HEK293 (cell line): ENCODE measurements around the gene HAND1.
A peak's percentile ranks its signal among the peaks of the same experiment; 100 is the strongest.

Source experiments
- GLI4 ChIP-seq: fragments of 450-650 bp; formaldehyde crosslinking; IDR thresholded peaks from 2 replicates; pipeline ENCODE4 v1.5.1; 2016; ENCODE audit warnings: missing biosample characterization, missing genetic modification characterization
- OSR2 ChIP-seq: fragments of 450-650 bp; formaldehyde crosslinking; IDR thresholded peaks from 2 replicates; pipeline ENCODE4 v1.5.1; 2016; ENCODE audit warnings: missing biosample characterization, missing genetic modification characterization
- OVOL3 ChIP-seq: fragments of 450-650 bp; formaldehyde crosslinking; IDR thresholded peaks from 2 replicates; pipeline ENCODE4 v1.5.1; 2016; ENCODE audit warnings: missing biosample characterization, missing genetic modification characterization
- SCRT2 ChIP-seq: fragments of 450-650 bp; formaldehyde crosslinking; IDR thresholded peaks from 2 replicates; pipeline ENCODE4 v1.5.1; 2016; ENCODE audit warnings: missing biosample characterization, missing genetic modification characterization
- SETDB1 ChIP-seq: IDR thresholded peaks from one replicate; pipeline ENCODE4 v1.6.1; 2017; ENCODE audit warnings: mild to moderate bottlenecking, low read length, moderate library complexity, mixed read lengths; ENCODE audit not compliant: insufficient read length
- SP3 ChIP-seq: fragments of 450-650 bp; formaldehyde crosslinking; IDR thresholded peaks from 2 replicates; pipeline ENCODE4 v1.5.1; 2016; ENCODE audit warnings: missing biosample characterization, missing genetic modification characterization
- SP7 ChIP-seq: fragments of 450-650 bp; formaldehyde crosslinking; IDR thresholded peaks from 2 replicates; pipeline ENCODE4 v1.5.1; 2016; ENCODE audit warnings: missing biosample characterization, missing genetic modification characterization
- ZBTB7A ChIP-seq: fragments of 450-650 bp; formaldehyde crosslinking; IDR thresholded peaks from 2 replicates; pipeline ENCODE4 v1.5.1; 2016; ENCODE audit warnings: low read depth, missing biosample characterization, missing genetic modification characterization
- ZNF155 ChIP-seq: fragments of 450-650 bp; formaldehyde crosslinking; IDR thresholded peaks from 2 replicates; pipeline ENCODE4 v1.5.1; 2016; ENCODE audit warnings: missing biosample characterization, missing genetic modification characterization
- ZNF2 ChIP-seq: fragments of 450-650 bp; formaldehyde crosslinking; IDR thresholded peaks from 2 replicates; pipeline ENCODE4 v1.5.1; 2016; ENCODE audit warnings: missing biosample characterization, missing genetic modification characterization
- ZNF530 ChIP-seq: fragments of 450-650 bp; formaldehyde crosslinking; IDR thresholded peaks from 2 replicates; pipeline ENCODE4 v1.5.1; 2016; ENCODE audit warnings: low read depth, missing biosample characterization, missing genetic modification characterization
- ZNF549 ChIP-seq: fragments of 450-650 bp; IDR thresholded peaks from 2 replicates; pipeline ENCODE4 v1.5.1; 2018; ENCODE audit warnings: missing biosample characterization, missing genetic modification characterization, mild to moderate bottlenecking, inconsistent platforms, moderate library complexity
- ZNF791 ChIP-seq: fragments of 450-650 bp; formaldehyde crosslinking; IDR thresholded peaks from 2 replicates; pipeline ENCODE4 v1.5.1; 2016; ENCODE audit warnings: missing biosample characterization, missing genetic modification characterization
- ZNF843 ChIP-seq: fragments of 450-650 bp; formaldehyde crosslinking; IDR thresholded peaks from 2 replicates; pipeline ENCODE4 v1.5.1; 2016; ENCODE audit warnings: missing biosample characterization, missing genetic modification characterization
- ZXDB ChIP-seq: fragments of 450-650 bp; formaldehyde crosslinking; IDR thresholded peaks from 2 replicates; pipeline ENCODE4 v1.5.1; 2016; ENCODE audit warnings: missing biosample characterization, missing genetic modification characterization
- TF ChIP-seq, protein P1 (sequence below): fragments of 450-650 bp; formaldehyde crosslinking; IDR thresholded peaks from 2 replicates; pipeline ENCODE4 v1.5.1; 2017; ENCODE audit warnings: missing biosample characterization, missing genetic modification characterization
- TF ChIP-seq, protein P2 (sequence below): fragments of 450-650 bp; formaldehyde crosslinking; IDR thresholded peaks from 2 replicates; pipeline ENCODE4 v1.5.1; 2016; ENCODE audit warnings: missing biosample characterization, missing genetic modification characterization
- TF ChIP-seq, protein P3 (sequence below): fragments of 450-650 bp; formaldehyde crosslinking; IDR thresholded peaks from 2 replicates; pipeline ENCODE4 v1.5.1; 2016; ENCODE audit warnings: missing biosample characterization, missing genetic modification characterization, borderline replicate concordance
- TF ChIP-seq, protein P4 (sequence below): fragments of 450-650 bp; formaldehyde crosslinking; IDR thresholded peaks from 2 replicates; pipeline ENCODE4 v1.5.1; 2016; ENCODE audit warnings: missing biosample characterization, missing genetic modification characterization
- TF ChIP-seq, protein P5 (sequence below): fragments of 450-650 bp; formaldehyde crosslinking; IDR thresholded peaks from 2 replicates; pipeline ENCODE4; 2016; ENCODE audit warnings: missing biosample characterization, missing genetic modification characterization
- TF ChIP-seq, protein P6 (sequence below): fragments of 450-650 bp; formaldehyde crosslinking; IDR thresholded peaks from 2 replicates; pipeline ENCODE4 v1.5.1; 2017; ENCODE audit warnings: missing biosample characterization, missing genetic modification characterization
- TF ChIP-seq, protein P7 (sequence below): fragments of 450-650 bp; formaldehyde crosslinking; IDR thresholded peaks from 2 replicates; pipeline ENCODE4 v1.5.1; 2016; ENCODE audit warnings: missing biosample characterization, missing genetic modification characterization
- TF ChIP-seq, protein P8 (sequence below): fragments of 450-650 bp; formaldehyde crosslinking; IDR thresholded peaks from 2 replicates; pipeline ENCODE4 v1.5.1; 2016; ENCODE audit warnings: missing biosample characterization, missing genetic modification characterization

Gene HAND1

DNA sequence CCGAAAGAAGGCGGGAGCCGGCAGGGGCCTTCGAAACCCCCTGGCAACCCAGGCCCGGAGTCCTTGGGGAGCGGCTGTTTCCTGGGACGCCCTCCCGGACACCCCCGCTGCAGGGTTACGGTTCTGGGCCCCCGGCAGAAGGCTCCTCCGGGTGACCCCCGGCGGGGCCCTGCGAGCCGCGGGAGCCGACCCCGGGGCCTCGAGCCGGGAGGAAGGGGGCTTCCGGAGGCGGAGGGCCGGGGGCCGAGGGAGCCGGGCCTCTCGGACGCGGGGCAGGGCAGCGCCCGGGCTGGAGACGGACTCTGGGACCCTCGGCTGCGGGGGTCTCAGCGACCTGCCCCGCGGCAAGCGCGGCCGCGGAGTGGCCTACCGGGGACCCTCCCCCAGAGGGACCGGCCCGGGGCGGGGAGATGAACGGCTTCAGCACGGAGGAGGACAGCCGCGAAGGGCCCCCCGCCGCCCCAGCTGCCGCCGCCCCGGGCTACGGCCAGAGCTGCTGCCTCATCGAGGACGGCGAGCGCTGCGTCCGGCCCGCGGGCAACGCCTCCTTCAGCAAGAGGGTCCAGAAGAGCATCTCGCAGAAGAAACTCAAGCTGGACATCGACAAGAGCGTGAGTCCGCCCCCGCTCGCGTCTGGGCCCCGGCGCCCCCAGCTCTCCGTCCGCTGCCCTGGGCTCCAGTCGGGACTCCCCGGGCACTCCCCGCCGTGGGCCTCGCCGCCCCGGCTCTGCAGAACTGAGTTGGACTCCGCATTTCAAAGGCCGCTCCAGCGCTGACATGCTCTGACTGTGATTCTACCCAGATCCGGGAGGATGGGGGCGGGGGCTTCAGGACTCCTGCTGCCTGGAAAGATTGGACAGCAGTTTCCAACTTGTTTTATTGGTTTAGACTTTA lies 31.6 kb downstream of the HAND1 start (continued):
- TF ChIP-seq, protein P1, sequence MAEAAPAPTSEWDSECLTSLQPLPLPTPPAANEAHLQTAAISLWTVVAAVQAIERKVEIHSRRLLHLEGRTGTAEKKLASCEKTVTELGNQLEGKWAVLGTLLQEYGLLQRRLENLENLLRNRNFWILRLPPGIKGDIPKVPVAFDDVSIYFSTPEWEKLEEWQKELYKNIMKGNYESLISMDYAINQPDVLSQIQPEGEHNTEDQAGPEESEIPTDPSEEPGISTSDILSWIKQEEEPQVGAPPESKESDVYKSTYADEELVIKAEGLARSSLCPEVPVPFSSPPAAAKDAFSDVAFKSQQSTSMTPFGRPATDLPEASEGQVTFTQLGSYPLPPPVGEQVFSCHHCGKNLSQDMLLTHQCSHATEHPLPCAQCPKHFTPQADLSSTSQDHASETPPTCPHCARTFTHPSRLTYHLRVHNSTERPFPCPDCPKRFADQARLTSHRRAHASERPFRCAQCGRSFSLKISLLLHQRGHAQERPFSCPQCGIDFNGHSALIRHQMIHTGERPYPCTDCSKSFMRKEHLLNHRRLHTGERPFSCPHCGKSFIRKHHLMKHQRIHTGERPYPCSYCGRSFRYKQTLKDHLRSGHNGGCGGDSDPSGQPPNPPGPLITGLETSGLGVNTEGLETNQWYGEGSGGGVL, result 0 out of 2 replicates have a peak, but pooled peaks have one; percentile 25
- no peak for TF ChIP-seq ZNF530 (tag by site-specific recombination)
- TF ChIP-seq, protein P2, sequence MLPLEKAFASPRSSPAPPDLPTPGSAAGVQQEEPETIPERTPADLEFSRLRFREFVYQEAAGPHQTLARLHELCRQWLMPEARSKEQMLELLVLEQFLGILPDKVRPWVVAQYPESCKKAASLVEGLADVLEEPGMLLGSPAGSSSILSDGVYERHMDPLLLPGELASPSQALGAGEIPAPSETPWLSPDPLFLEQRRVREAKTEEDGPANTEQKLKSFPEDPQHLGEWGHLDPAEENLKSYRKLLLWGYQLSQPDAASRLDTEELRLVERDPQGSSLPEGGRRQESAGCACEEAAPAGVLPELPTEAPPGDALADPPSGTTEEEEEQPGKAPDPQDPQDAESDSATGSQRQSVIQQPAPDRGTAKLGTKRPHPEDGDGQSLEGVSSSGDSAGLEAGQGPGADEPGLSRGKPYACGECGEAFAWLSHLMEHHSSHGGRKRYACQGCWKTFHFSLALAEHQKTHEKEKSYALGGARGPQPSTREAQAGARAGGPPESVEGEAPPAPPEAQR (tag by site-specific recombination), result no peak
- TF ChIP-seq ZNF843 (tag by site-specific recombination), result 0 out of 2 replicates have a peak, but pooled peaks have one; percentile 22
- TF ChIP-seq SETDB1, result no peak
- no peak for TF ChIP-seq ZNF549 (tag by site-specific recombination)
- TF ChIP-seq ZBTB7A (tag by site-specific recombination), result no peak; the same call in 1 of the 2 replicates
- no peak for TF ChIP-seq ZNF155 (tag by site-specific recombination)
- TF ChIP-seq GLI4 (tag by site-specific recombination), result no peak
- TF ChIP-seq OSR2 (tag by site-specific recombination), result no peak
- peak; percentile 12; the same call in 1 of the 2 replicates for TF ChIP-seq ZXDB (tag by site-specific recombination)
- peak; percentile 20; the same call in 1 of the 2 replicates for TF ChIP-seq SP7 (tag by site-specific recombination)
- TF ChIP-seq ZNF791 (tag by site-specific recombination), result no peak
- TF ChIP-seq, protein P3, sequence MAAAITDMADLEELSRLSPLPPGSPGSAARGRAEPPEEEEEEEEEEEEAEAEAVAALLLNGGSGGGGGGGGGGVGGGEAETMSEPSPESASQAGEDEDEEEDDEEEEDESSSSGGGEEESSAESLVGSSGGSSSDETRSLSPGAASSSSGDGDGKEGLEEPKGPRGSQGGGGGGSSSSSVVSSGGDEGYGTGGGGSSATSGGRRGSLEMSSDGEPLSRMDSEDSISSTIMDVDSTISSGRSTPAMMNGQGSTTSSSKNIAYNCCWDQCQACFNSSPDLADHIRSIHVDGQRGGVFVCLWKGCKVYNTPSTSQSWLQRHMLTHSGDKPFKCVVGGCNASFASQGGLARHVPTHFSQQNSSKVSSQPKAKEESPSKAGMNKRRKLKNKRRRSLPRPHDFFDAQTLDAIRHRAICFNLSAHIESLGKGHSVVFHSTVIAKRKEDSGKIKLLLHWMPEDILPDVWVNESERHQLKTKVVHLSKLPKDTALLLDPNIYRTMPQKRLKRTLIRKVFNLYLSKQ (tag by site-specific recombination), result no peak
- peak; percentile 45 for TF ChIP-seq SP3 (tag by site-specific recombination)
- TF ChIP-seq, protein P4, sequence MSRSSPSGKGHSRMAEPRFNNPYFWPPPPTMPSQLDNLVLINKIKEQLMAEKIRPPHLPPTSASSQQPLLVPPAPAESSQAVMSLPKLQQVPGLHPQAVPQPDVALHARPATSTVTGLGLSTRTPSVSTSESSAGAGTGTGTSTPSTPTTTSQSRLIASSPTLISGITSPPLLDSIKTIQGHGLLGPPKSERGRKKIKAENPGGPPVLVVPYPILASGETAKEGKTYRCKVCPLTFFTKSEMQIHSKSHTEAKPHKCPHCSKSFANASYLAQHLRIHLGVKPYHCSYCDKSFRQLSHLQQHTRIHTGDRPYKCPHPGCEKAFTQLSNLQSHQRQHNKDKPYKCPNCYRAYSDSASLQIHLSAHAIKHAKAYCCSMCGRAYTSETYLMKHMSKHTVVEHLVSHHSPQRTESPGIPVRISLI (tag by site-specific recombination), result no peak
- TF ChIP-seq, protein P5, sequence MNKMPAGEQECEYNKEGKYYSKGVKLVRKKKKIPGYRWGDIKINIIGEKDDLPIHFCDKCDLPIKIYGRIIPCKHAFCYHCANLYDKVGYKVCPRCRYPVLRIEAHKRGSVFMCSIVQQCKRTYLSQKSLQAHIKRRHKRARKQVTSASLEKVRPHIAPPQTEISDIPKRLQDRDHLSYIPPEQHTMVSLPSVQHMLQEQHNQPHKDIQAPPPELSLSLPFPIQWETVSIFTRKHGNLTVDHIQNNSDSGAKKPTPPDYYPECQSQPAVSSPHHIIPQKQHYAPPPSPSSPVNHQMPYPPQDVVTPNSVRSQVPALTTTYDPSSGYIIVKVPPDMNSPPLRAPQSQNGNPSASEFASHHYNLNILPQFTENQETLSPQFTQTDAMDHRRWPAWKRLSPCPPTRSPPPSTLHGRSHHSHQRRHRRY (tag by site-specific recombination), result no peak
- TF ChIP-seq, protein P6, sequence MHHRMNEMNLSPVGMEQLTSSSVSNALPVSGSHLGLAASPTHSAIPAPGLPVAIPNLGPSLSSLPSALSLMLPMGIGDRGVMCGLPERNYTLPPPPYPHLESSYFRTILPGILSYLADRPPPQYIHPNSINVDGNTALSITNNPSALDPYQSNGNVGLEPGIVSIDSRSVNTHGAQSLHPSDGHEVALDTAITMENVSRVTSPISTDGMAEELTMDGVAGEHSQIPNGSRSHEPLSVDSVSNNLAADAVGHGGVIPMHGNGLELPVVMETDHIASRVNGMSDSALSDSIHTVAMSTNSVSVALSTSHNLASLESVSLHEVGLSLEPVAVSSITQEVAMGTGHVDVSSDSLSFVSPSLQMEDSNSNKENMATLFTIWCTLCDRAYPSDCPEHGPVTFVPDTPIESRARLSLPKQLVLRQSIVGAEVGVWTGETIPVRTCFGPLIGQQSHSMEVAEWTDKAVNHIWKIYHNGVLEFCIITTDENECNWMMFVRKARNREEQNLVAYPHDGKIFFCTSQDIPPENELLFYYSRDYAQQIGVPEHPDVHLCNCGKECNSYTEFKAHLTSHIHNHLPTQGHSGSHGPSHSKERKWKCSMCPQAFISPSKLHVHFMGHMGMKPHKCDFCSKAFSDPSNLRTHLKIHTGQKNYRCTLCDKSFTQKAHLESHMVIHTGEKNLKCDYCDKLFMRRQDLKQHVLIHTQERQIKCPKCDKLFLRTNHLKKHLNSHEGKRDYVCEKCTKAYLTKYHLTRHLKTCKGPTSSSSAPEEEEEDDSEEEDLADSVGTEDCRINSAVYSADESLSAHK (tag by site-specific recombination), result 0 out of 2 replicates have a peak, but pooled peaks have one; percentile 23
- TF ChIP-seq, protein P7, sequence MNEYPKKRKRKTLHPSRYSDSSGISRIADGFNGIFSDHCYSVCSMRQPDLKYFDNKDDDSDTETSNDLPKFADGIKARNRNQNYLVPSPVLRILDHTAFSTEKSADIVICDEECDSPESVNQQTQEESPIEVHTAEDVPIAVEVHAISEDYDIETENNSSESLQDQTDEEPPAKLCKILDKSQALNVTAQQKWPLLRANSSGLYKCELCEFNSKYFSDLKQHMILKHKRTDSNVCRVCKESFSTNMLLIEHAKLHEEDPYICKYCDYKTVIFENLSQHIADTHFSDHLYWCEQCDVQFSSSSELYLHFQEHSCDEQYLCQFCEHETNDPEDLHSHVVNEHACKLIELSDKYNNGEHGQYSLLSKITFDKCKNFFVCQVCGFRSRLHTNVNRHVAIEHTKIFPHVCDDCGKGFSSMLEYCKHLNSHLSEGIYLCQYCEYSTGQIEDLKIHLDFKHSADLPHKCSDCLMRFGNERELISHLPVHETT (tag by site-specific recombination), result no peak
- no peak for TF ChIP-seq ZNF2 (tag by site-specific recombination)
- TF ChIP-seq, protein P8, sequence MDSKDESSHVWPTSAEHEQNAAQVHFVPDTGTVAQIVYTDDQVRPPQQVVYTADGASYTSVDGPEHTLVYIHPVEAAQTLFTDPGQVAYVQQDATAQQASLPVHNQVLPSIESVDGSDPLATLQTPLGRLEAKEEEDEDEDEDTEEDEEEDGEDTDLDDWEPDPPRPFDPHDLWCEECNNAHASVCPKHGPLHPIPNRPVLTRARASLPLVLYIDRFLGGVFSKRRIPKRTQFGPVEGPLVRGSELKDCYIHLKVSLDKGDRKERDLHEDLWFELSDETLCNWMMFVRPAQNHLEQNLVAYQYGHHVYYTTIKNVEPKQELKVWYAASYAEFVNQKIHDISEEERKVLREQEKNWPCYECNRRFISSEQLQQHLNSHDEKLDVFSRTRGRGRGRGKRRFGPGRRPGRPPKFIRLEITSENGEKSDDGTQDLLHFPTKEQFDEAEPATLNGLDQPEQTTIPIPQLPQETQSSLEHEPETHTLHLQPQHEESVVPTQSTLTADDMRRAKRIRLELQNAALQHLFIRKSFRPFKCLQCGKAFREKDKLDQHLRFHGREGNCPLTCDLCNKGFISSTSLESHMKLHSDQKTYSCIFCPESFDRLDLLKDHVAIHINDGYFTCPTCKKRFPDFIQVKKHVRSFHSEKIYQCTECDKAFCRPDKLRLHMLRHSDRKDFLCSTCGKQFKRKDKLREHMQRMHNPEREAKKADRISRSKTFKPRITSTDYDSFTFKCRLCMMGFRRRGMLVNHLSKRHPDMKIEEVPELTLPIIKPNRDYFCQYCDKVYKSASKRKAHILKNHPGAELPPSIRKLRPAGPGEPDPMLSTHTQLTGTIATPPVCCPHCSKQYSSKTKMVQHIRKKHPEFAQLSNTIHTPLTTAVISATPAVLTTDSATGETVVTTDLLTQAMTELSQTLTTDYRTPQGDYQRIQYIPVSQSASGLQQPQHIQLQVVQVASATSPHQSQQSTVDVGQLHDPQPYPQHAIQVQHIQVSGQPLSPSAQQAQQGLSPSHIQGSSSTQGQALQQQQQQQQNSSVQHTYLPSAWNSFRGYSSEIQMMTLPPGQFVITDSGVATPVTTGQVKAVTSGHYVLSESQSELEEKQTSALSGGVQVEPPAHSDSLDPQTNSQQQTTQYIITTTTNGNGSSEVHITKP (tag by site-specific recombination), result no peak
- TF ChIP-seq SCRT2 (tag by site-specific recombination), result no peak
- no peak for TF ChIP-seq OVOL3 (tag by site-specific recombination)
